ENCODE measurements around the gene IPO9. TPM values are rescaled to one million over a fixed set of nuclear protein-coding genes. Genes with fewer than 3 reads are reported as not detected.
"Not testable (repeated sequence)": the region's sequence is repeated elsewhere in the genome, so short reads cannot be mapped to it uniquely, and the experiment has no call there.

The IPO9 gene
- total RNA-seq, 2 donors from 2014 or later = 108 to 133 TPM

DNA sequence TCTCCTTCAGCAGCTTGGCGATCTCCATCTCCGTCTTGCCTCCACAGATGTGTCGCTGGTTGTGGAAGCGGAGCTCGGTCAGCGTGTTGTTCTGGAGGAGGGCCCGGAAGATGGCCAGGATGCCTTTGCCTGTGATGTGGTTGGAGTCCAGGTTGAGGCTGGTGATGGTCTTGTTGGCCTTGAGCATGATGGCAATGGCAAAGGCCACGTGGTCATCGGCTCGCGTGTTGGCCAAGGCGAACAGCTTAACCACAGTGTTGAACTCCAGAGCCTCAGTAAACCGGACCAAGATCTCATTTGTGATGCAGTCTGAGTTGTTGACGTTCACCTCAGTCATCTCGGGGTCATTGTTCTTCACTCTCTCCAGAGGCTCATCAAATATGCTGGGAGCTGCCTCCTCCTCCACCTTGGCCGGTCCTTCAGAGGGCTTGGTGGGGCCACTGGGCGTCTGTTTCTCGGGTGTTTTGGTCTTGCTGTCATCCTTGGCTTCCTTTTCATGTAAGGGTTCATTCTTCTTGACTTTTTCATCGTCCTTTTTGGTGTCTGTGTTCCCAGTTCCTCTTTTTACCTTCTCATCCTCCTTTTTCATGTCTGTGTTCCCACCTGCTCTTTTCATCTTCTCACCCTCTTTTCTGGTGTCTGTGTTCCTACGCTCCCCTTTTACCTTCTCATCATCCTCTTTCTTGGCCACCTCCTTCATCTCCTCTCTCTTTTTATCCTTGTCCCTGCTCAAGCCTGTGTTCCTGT lies 70.9 kb downstream of the IPO9 start:
- H3K27me3 Mint-ChIP-seq (ENCODE audit: insufficient read depth) = peaks cover 12% of the 10 kb centered on the region
- DNase-seq = no peak
- no peak overlapping the region for H3K9ac ChIP-seq (ENCODE audit: extremely low read depth, low read length, poor library complexity, severe bottlenecking)
- H3K4me1 Mint-ChIP-seq = peaks cover 8% of the 10 kb centered on the region
- H3K27ac ChIP-seq (ENCODE audit: low read depth, low read length) = no peak overlapping the region
- no peak overlapping the region for H3K4me3 ChIP-seq (ENCODE audit: low read length)
- no peaks in the 10 kb centered on the region for H3K4me1 ChIP-seq (ENCODE audit: control insufficient read depth, insufficient read depth, low read length)
- TF ChIP-seq, protein P1, sequence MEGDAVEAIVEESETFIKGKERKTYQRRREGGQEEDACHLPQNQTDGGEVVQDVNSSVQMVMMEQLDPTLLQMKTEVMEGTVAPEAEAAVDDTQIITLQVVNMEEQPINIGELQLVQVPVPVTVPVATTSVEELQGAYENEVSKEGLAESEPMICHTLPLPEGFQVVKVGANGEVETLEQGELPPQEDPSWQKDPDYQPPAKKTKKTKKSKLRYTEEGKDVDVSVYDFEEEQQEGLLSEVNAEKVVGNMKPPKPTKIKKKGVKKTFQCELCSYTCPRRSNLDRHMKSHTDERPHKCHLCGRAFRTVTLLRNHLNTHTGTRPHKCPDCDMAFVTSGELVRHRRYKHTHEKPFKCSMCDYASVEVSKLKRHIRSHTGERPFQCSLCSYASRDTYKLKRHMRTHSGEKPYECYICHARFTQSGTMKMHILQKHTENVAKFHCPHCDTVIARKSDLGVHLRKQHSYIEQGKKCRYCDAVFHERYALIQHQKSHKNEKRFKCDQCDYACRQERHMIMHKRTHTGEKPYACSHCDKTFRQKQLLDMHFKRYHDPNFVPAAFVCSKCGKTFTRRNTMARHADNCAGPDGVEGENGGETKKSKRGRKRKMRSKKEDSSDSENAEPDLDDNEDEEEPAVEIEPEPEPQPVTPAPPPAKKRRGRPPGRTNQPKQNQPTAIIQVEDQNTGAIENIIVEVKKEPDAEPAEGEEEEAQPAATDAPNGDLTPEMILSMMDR (conservative IDR thresholded peaks at IDR 0.05) = no peak
- H3K9me3 ChIP-seq (ENCODE audit: control insufficient read depth, low read length) = no peaks in the 10 kb centered on the region
- no peaks in the 10 kb centered on the region for H3K36me3 ChIP-seq (ENCODE audit: control insufficient read depth, insufficient read depth, low read length)
- no peaks in the 10 kb centered on the region for H3K36me3 Mint-ChIP-seq (ENCODE audit: low read depth)
- WGBS, 2 experiments (ENCODE audit: insufficient coverage in 1 of 2, insufficient read length in 1 of 2) = 92 to 94% methylated on average over 17 to 20 of the region's 20 CpGs
- H3K9me3 Mint-ChIP-seq = no peaks in the 10 kb centered on the region
- no peak overlapping the region for H3K27ac Mint-ChIP-seq
- no peaks in the 10 kb centered on the region for H3K27me3 ChIP-seq (ENCODE audit: control insufficient read depth, insufficient read depth, low read length, poor library complexity, severe bottlenecking)
- H3K4me3 Mint-ChIP-seq = no peak overlapping the region

DNA sequence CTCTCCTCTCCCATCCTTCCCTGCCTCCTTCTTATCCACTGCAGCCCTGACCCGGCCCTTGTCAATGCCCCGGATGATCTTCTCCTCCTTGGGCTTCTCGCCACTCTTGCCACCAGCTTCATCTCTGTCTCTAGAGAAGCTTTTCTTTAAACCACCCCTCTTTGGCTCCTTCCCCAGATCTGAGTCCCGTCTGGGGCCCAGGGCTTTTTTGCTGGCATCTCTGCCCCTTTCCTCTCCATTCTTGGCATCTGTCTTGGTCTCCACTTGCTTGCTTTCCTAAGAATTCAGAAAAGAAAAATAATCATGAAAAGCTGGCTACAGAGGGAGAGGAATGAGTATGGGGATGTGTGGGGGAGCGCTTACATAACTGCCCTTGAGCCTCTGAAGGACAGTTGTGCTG lies 71.5 kb downstream of the IPO9 start:
- no peaks in the 10 kb centered on the region for H3K4me1 ChIP-seq (ENCODE audit: control insufficient read depth, insufficient read depth, low read length)
- Mint-ChIP-seq H3K27me3 (ENCODE audit: insufficient read depth) (peaks cover 12% of the 10 kb centered on the region), H3K4me1 (peaks cover 8% of the 10 kb centered on the region), H3K27ac (no peak overlapping the region), H3K4me3 (no peak overlapping the region), H3K36me3 (ENCODE audit: low read depth) (no peaks in the 10 kb centered on the region), H3K9me3 (no peaks in the 10 kb centered on the region)
- no peaks in the 10 kb centered on the region for H3K36me3 ChIP-seq (ENCODE audit: control insufficient read depth, insufficient read depth, low read length)
- no peak overlapping the region for H3K4me3 ChIP-seq (ENCODE audit: low read length)
- TF ChIP-seq, protein P1 (conservative IDR thresholded peaks at IDR 0.05) = no peak
- H3K27me3 ChIP-seq (ENCODE audit: control insufficient read depth, insufficient read depth, low read length, poor library complexity, severe bottlenecking) = no peaks in the 10 kb centered on the region
- no peak overlapping the region for H3K27ac ChIP-seq (ENCODE audit: low read depth, low read length)
- no peak overlapping the region for H3K9ac ChIP-seq (ENCODE audit: extremely low read depth, low read length, poor library complexity, severe bottlenecking)
- no peaks in the 10 kb centered on the region for H3K9me3 ChIP-seq (ENCODE audit: control insufficient read depth, low read length)
- DNase-seq = no peak
- WGBS, 2 experiments (ENCODE audit: insufficient coverage in 1 of 2, insufficient read length in 1 of 2) = 88 to 100% methylated on average over 2 to 5 of the region's 5 CpGs

DNA sequence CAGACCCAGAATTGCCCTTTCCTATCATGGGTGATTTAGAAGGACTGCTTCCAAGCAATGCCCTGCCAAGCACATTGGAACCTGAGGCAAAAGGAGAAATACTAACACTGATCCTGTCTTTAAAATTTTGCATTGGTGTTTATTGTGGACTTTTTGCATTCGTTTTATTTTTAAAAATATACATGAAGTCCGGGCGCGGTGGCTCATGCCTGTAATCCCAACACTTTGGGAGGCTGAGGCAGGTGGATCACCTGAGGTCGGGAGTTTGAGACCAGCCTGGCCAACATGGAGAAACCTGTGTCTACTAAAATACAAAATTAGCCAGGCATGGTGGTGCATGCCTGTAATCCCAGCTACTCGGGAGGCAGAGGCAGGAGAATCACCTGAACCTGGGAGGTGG lies 72.1 kb downstream of the IPO9 start:
- not testable (repeated sequence) for H3K27ac Mint-ChIP-seq; H3K4me1 ChIP-seq (ENCODE audit: control insufficient read depth, insufficient read depth, low read length); H3K36me3 ChIP-seq (ENCODE audit: control insufficient read depth, insufficient read depth, low read length); H3K27ac ChIP-seq (ENCODE audit: low read depth, low read length); H3K4me1 Mint-ChIP-seq; DNase-seq; H3K27me3 ChIP-seq (ENCODE audit: control insufficient read depth, insufficient read depth, low read length, poor library complexity, severe bottlenecking); H3K36me3 Mint-ChIP-seq (ENCODE audit: low read depth); H3K9me3 Mint-ChIP-seq; H3K4me3 Mint-ChIP-seq; H3K4me3 ChIP-seq (ENCODE audit: low read length); H3K9me3 ChIP-seq (ENCODE audit: control insufficient read depth, low read length); H3K9ac ChIP-seq (ENCODE audit: extremely low read depth, low read length, poor library complexity, severe bottlenecking)
- WGBS, 2 experiments (ENCODE audit: insufficient coverage in 1 of 2, insufficient read length in 1 of 2) = 90 to 91% methylated on average over 4 to 6 of the region's 6 CpGs
- H3K27me3 Mint-ChIP-seq (ENCODE audit: insufficient read depth) = peaks cover 12% of the 10 kb centered on the region
